Gastroesophageal sphincter (tissue), 4 donors: ENCODE measurements around the gene PSME1. TPM values are rescaled to one million over a fixed set of nuclear protein-coding genes. Genes with fewer than 3 reads are reported as not detected.

Experiments used
- ATAC-seq: fragments of 150-250 bp; one replicate; pipeline ENCODE4 v1.9.1; 2016; ENCODE audit warnings: mild to moderate bottlenecking, moderate library complexity
- H3K27ac ChIP-seq, 4 donors: fragments of 200-600 bp; sonication (generic) in 3 of 4; 1 replicate in 3 of 4; 2 replicates in 1 of 4; pipeline ENCODE4 v1.5.1; 2016 to 2019
- H3K27me3 ChIP-seq: fragments of 200-600 bp; sonication (generic); one replicate; pipeline ENCODE4 v1.5.1; 2019
- H3K36me3 ChIP-seq, 2 donors: fragments of 200-600 bp; sonication (generic); one replicate each; pipeline ENCODE4 v1.5.1; 2019; ENCODE audit warnings: control low read depth in 1 of 2
- H3K4me1 ChIP-seq, 3 donors: fragments of 200-600 bp; sonication (generic); 1 replicate in 2 of 3; 2 replicates in 1 of 3; pipeline ENCODE4 v1.5.1; 2016 to 2019; ENCODE audit warnings: control low read depth in 2 of 3
- H3K4me3 ChIP-seq, 2 donors: fragments of 200-600 bp; sonication (generic); one replicate each; pipeline ENCODE4 v1.5.1; 2019; ENCODE audit warnings: mild to moderate bottlenecking in 1 of 2, moderate library complexity in 1 of 2
- H3K9me3 ChIP-seq, 3 donors: fragments of 200-600 bp; sonication (generic); one replicate each; pipeline ENCODE4 v1.5.1; 2017 to 2019; ENCODE audit warnings: control low read depth in 2 of 3
- CTCF ChIP-seq, 4 experiments: fragments of 200-600 bp in 2 of 4; fragments of 450-650 bp in 2 of 4; sonication (generic) in 1 of 4; IDR thresholded peaks; one replicate each; pipeline ENCODE4 v1.5.1; 2017 to 2019; ENCODE audit warnings: antibody characterized with exemption in 4 of 4, mild to moderate bottlenecking in 2 of 4, moderate library complexity in 2 of 4
- EP300 ChIP-seq: sonication (generic); formaldehyde crosslinking; IDR thresholded peaks from one replicate; pipeline ENCODE4 v1.6.1; 2017; ENCODE audit warnings: antibody characterized with exemption, mild to moderate bottlenecking
- POLR2A ChIP-seq, 2 donors: fragments of 450-650 bp; IDR thresholded peaks; one replicate each; pipeline ENCODE4 v1.6.1; 2017; ENCODE audit warnings: antibody characterized with exemption in 2 of 2, mild to moderate bottlenecking in 2 of 2, moderate library complexity in 1 of 2
- POLR2AphosphoS5 ChIP-seq: sonication (generic); formaldehyde crosslinking; IDR thresholded peaks from one replicate; pipeline ENCODE4 v1.6.1; 2017; ENCODE audit warnings: antibody characterized with exemption
- WGBS, 2 donors: methylation state at CpG; one replicate each; pipeline ENCODE4 v1.1.5; 2018; ENCODE audit warnings: low coverage in 1 of 2; 5-methylcytosine and 5-hydroxymethylcytosine counted together
- total RNA-seq, 4 donors: library from RNA; depleted of rRNA; stranded (reverse); fragments of >200 nt; gene quantifications; one replicate each; pipeline ENCODE4 v1.1.0, GENCODE V29; 2016

The PSME1 gene
- total RNA-seq, 4 donors from 2014 or later: 114 to 186 (median 127) TPM

- peak overlapping the region; percentile 62 to 63 for H3K4me3 ChIP-seq
- 8 to 20% methylated on average over 7 to 15 of the region's 15 CpGs for WGBS, 2 donors
- H3K4me1 ChIP-seq: peaks cover 0 to 39% (median 10%) of the 10 kb centered on the region in 3 donors
- H3K27me3 ChIP-seq: no peaks in the 10 kb centered on the region
- peaks cover 0 to 16% of the 10 kb centered on the region in 2 donors for H3K36me3 ChIP-seq
- no peaks in the 10 kb centered on the region for H3K9me3 ChIP-seq
- H3K27ac ChIP-seq: peak overlapping the region; percentile 89 to 100 (median 98)
- ATAC-seq: no peak
- TF ChIP-seq POLR2AphosphoS5 (no peak), EP300 (no peak), POLR2A (IDR thresholded peaks at IDR 0.05) (no peak), CTCF (IDR thresholded peaks at IDR 0.05) (no peak)
Measured at GRCh38 chr14:24113379-24113800, 22.6 kb upstream of the PSME1 start.

- 0% methylated on average over 9 to 18 of the region's 42 CpGs for WGBS, 2 donors
- H3K4me1 ChIP-seq: peaks cover 0 to 33% (median 10%) of the 10 kb centered on the region in 3 donors
- peaks cover 0 to 22% of the 10 kb centered on the region in 2 donors for H3K36me3 ChIP-seq
- peak in 1 of 4 experiments; percentile 3 for TF ChIP-seq CTCF (IDR thresholded peaks at IDR 0.05)
- TF ChIP-seq POLR2AphosphoS5: peak; percentile 67
- peak; percentile 36 to 60 for TF ChIP-seq POLR2A (IDR thresholded peaks at IDR 0.05)
- no peak for TF ChIP-seq EP300
- peak overlapping the region; percentile 89 to 100 (median 98) for H3K27ac ChIP-seq
- ATAC-seq: peak; percentile 52
- H3K27me3 ChIP-seq: no peaks in the 10 kb centered on the region
- H3K4me3 ChIP-seq: peak overlapping the region; percentile 62 to 63
- H3K9me3 ChIP-seq: no peaks in the 10 kb centered on the region
Measured at GRCh38 chr14:24113801-24114531, 22.0 kb upstream of the PSME1 start.

- peak in 1 of 2 donors; percentile 13 for TF ChIP-seq POLR2A (IDR thresholded peaks at IDR 0.05)
- TF ChIP-seq EP300: peak; percentile 24
- TF ChIP-seq POLR2AphosphoS5: peak; percentile 89
- TF ChIP-seq CTCF (IDR thresholded peaks at IDR 0.05): peak in 1 of 4 experiments; percentile 29
- 0 to 4% methylated on average over 4 to 8 of the region's 65 CpGs for WGBS, 2 donors
- peak within 1 kb of the TSS; percentile 89 to 100 (median 98) for H3K27ac ChIP-seq
- H3K36me3 ChIP-seq: peaks cover 0 to 30% of the 10 kb centered on the region in 2 donors
- H3K27me3 ChIP-seq: no peaks in the 10 kb centered on the region
- peaks cover 0 to 29% (median 10%) of the 10 kb centered on the region in 3 donors for H3K4me1 ChIP-seq
- no peaks in the 10 kb centered on the region for H3K9me3 ChIP-seq
- H3K4me3 ChIP-seq: peak within 1 kb of the TSS; percentile 62 to 63
- peak; percentile 95 for ATAC-seq
Measured at GRCh38 chr14:24114532-24115421, 21.2 kb upstream of the PSME1 start, which contains the start of the genes DCAF11 and NRL. TSS of gene DCAF11 (plus strand) at chr14:24114777. CDS start at chr14:24115595, 818 bp downstream. TSS of gene NRL (minus strand) at chr14:24114949. CDS start at chr14:24082848, 32,101 bp downstream.

- TF ChIP-seq POLR2A (IDR thresholded peaks at IDR 0.05): no peak
- no peak for TF ChIP-seq POLR2AphosphoS5
- TF ChIP-seq CTCF (IDR thresholded peaks at IDR 0.05): no peak
- no peak for TF ChIP-seq EP300
- WGBS, 2 donors: 0 to 7% methylated on average over 1 to 3 of the region's 14 CpGs
- no peaks in the 10 kb centered on the region for H3K9me3 ChIP-seq
- H3K4me3 ChIP-seq: peak overlapping the region; percentile 36 to 63
- ATAC-seq: no peak
- no peaks in the 10 kb centered on the region for H3K27me3 ChIP-seq
- H3K4me1 ChIP-seq: peaks cover 0 to 29% (median 10%) of the 10 kb centered on the region in 3 donors
- peaks cover 0 to 38% of the 10 kb centered on the region in 2 donors for H3K36me3 ChIP-seq
- peak overlapping the region; percentile 70 to 100 (median 98) for H3K27ac ChIP-seq
Measured at GRCh38 chr14:24115422-24116127, 20.4 kb upstream of the PSME1 start.
